GM21526 (cell line): ENCODE data around the gene OTUD7B.
"Not testable (repeated sequence)": the region's sequence is repeated elsewhere in the genome, so short reads cannot be mapped to it uniquely, and the experiment has no call there.

ENCODE experiments used
- ATAC-seq: cut with Tn5 transposase; IDR thresholded peaks from one replicate; pipeline ENCODE4 v1.9.1; 2021; ENCODE audit warnings: moderate library complexity; ENCODE audit not compliant: unreplicated experiment, low FRiP score

The OTUD7B gene

DNA sequence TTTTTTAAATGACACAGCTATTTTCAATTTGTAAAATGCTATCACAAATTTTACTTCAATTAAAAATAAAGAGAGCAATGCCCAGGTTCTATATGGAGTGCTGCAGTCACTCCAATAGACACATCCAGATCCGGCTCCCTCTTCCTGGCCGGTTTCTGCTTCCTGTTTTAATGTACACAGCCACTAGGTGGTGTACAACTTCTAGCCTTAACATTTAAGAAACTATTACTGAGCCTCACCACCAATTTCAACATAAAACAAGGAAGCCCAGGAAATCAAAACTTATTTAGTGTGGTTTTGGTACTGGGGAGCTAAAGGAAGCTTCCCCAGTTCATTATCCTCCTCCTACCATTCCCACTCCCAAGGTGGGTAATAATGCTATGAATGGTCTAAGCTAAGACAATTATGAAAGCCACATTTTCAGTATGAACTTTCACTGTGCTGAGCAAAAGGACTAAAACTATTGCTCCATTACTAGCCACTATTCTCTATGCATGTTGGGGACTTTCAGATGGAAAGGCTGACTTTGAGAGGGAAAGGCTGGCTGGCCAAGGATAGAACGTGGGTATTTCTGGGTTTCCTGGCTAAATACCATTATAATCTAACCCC lies 48.4 kb downstream of the OTUD7B start:
- no peak for ATAC-seq

DNA sequence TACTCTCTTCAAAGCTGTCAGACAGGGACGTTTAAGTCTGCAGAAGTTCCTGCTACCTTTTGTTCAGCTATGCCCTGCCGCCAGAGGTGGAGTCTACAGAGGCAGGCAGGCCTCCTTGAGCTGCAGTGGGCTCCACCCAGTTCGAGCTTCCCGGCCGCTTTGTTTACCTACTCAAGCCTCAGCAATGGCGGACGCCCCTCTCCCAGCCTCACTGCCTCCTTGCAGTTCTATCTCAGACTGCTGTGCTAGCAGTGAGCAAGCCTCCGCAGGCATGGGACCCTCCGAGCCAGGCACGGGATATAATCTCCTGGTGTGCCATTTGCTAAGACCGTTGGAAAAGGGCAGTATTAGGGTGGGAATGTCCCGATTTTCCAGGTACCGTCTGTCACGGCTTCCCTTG lies 53.0 kb downstream of the OTUD7B start:
- not testable (repeated sequence) for ATAC-seq

DNA sequence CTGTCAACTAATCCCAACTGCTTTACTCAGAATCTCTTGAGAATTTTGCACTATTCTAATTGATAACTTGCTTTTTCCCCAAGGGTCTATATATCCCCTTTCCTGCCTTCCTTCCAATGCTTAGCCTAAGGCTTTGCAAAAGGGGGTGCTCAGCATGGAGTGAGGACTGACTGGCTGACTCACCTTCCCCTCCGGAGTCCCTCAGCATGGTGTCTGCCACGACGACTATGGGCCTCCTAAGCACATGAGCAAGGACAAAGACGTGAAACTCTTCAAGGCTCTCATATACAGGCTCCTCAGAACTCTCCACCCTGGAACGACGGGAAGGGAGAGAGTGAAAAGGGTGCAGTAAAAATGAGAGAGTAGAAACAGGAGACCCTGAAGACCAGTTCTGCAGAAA lies 60.6 kb downstream of the OTUD7B start:
- ATAC-seq = no peak

- ATAC-seq = no peak
These were observed 65.3 kb downstream of the OTUD7B start for GRCh38 chr1:149945206-149945605.

GRCh38 chr1:149942885-149943284 lies 67.6 kb downstream of the OTUD7B start:
- ATAC-seq = no peak

GRCh38 chr1:149942207-149942606 lies 68.3 kb downstream of the OTUD7B start:
- ATAC-seq = no peak

DNA sequence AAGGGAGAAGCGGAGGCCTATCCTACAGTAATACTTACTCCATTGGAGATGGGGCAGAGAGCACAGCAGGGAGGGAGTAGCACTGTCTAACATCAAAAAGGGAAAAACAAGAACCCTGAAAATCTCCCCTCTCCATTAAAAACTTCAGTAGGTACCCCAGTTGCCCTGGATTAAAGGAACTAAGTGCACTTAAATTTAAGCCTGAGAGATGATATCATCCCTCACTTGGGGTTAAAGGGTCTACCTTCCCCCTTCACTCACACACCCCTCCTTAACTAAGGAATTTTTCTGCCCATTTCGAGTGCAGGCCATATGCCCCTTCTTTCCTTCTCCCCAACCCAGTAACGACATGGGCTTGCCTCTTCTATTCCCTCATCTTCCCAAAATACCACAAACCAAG lies 70.1 kb downstream of the OTUD7B start:
- ATAC-seq = no peak

GRCh38 chr1:149938668-149939003 lies 71.9 kb downstream of the OTUD7B start:
- ATAC-seq = not testable (repeated sequence)

- no peak for ATAC-seq
These were observed 72.8 kb downstream of the OTUD7B start for GRCh38 chr1:149937759-149938158.

DNA sequence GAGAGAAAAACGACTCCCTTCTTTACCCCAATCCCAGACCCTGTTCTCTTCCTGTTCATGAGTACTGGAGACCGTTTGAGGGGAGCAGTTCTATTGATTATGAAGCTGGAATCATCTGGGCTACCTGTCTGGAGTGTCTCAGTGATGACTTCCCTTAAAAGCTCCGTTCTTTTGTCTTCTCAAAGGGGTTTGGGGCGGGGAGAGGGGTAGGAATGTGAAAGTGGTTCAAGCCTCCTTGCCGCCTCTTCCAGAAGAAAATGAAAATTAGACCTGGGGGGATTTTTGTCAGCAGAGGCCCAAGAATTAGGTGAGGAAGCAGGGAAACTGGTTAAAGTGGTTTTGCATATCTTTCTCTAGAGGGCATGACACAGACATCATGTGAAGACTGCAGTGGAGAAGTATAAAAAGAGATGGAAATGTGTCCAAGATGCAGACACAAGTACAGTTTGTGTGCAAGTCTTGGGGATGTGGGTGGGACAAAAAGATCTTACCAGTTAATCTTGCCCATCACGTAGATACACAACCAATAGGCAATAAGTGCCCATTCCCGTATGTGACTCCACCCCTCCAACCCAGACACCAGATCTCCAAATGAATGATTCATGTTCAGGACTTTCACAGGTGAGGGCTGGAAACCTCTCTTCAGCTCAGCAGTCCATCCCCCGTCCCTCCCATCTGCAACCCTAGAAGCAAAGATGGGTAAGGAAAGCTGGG lies 73.4 kb downstream of the OTUD7B start:
- ATAC-seq = no peak

DNA sequence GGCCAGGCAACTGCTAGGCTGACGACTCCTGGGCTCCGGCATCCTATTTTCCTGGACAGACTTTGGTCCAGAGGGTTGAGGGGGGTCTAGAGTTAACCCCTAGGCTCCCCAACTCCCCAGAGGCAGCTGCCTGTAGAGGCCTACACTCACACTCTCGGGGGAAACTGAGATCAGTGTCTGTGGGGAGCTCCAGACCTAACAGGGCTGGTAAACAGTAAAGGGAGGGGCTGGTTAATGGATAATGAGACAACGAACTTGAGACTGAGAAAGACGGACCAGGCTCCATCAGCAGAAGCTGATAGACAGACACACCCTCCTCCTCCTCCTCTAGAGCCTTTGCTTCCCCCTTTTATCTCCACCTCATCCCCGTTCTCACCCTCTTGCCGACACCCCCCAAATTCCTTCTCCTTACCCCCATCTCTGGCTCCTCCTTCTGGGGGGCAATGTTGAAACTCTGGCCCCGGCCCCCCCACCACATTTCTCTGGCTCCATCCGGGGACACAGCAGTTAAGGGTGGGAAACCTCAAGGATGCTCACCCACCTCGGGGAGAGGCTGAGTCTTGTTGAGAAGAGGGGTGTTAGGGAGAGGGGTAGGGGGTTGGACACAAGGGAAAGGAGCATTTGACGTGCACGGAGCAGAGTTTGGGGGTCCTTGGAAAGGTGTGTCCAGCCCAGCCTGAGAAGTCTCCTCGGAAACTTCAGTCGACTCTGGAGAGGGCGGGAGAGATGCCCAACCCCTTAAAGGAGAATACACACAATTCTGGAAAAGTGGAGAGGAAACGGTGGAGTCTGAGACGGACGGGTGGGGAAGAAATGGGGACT lies 74.1 kb downstream of the OTUD7B start, which contains the start of gene MTMR11:
Gene MTMR11, minus strand, starts transcription at position 710 of the 822 bp plus-strand sequence. Its CDS starts 232 bp downstream, at position 478.
- ATAC-seq = no peak

- ATAC-seq = no peak
These were observed 76.2 kb downstream of the OTUD7B start for GRCh38 chr1:149934356-149934755.

DNA sequence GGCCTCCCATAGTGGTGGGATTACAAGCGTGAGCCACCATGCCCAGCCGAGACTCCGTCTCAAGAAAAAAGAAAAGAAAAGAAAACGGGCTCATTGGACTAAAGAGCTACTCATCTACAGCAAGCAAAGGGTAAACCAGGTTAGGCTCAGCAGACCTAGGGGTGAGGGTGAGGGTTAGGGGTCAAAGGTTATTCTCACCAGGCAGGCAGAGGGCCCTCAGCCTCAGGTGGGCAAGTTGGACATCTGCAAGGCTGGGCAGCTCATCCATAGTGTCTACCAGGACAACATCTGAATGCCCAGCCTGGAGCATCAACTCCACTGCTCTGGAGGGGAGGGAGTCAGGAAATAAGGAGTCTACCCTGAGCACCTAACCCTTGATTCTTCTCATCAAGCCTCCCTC lies 77.3 kb downstream of the OTUD7B start:
- ATAC-seq = no peak

DNA sequence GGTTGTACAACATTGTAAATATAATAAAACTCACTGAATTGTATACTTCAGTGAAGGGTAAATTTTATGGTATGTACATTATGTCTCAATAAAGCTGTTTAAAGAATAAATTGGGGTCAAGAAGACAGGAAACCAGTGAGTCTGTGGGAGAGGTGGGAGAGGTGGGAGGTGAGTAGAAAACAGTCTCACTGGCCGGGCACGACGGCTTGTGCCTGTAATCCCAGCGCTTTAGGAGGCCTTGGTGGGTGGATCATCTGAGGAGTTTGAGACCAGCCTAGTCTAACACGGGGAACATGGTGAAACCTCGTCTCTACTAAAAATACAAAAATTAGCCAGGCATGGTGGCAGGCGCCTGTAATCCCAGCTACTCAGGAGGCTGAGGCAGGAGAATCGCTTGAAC lies 78.1 kb downstream of the OTUD7B start:
- no peak for ATAC-seq

GRCh38 chr1:149931212-149931790 lies 79.2 kb downstream of the OTUD7B start:
- ATAC-seq = no peak

GRCh38 chr1:149929856-149930255 lies 80.7 kb downstream of the OTUD7B start:
- no peak for ATAC-seq

- no peak for ATAC-seq
These were observed 82.2 kb downstream of the OTUD7B start for GRCh38 chr1:149928401-149928724.

GRCh38 chr1:149927563-149928400 lies 82.7 kb downstream of the OTUD7B start, which contains the start of gene SF3B4:
SF3B4 (minus strand) TSS chr1:149927803; CDS start chr1:149927759, 44 bp downstream.
- peak; percentile 76 for ATAC-seq

DNA sequence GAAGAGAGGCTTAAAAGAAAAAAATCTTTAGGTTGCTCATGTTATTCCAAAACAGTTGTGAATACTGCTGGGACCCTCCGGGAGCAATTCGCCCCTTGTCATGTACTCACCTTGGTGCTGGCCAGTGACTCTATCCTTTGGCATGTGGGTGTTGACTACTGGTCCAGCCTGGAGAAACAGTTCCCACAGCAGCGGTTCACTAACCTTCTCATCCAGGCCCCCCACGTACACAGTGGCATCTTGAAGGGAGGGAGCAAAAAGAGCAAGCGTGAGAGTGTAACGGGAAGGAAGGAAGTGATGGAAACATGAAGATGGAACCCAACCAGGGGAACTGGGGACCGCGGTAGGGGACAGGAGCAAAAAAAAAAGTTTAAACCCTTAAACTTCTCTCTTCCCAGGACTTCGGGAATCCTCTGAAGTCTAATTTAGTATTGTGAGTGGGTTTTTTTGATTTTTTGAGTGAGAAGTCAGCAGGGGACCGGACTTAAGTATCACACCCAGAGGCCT lies 83.4 kb downstream of the OTUD7B start:
- no peak for ATAC-seq

GRCh38 chr1:149926296-149926695 lies 84.2 kb downstream of the OTUD7B start:
- no peak for ATAC-seq
